SK-N-SH (cell line): ENCODE data around the gene EVC.

Experiments
- CTCF ChIP-seq: fragments of 200-600 bp; sonication (generic); IDR thresholded peaks from 2 replicates; pipeline ENCODE4 v1.6.1; 2017; ENCODE audit warnings: antibody characterized with exemption, mild to moderate bottlenecking, moderate library complexity
- GABPA ChIP-seq: IDR thresholded peaks from 2 replicates; pipeline ENCODE4 v1.4.0; 2012; ENCODE audit warnings: low read depth, mild to moderate bottlenecking
- GATA2 ChIP-seq: sonication (generic); formaldehyde crosslinking; IDR thresholded peaks from 2 replicates; pipeline ENCODE4 v1.5.0; 2020; ENCODE audit warnings: mild to moderate bottlenecking, missing genetic modification reagents
- IRF3 ChIP-seq: fragments of 150-350 bp; IDR thresholded peaks from 2 replicates; pipeline ENCODE4 v1.6.1; 2016; ENCODE audit warnings: mild to moderate bottlenecking, low read depth, low read length
- MAX ChIP-seq: IDR thresholded peaks from 2 replicates; pipeline ENCODE4 v1.4.0; 2012; ENCODE audit warnings: low read depth
- POLR2AphosphoS5 ChIP-seq: IDR thresholded peaks from 2 replicates; pipeline ENCODE4 v1.6.1; 2012; ENCODE audit warnings: low read depth, low read length
- RCOR1 ChIP-seq: fragments of 150-350 bp; IDR thresholded peaks from 2 replicates; pipeline ENCODE4 v1.6.1; 2017; ENCODE audit warnings: antibody characterized with exemption, low read length
- REST ChIP-seq: IDR thresholded peaks from 2 replicates; pipeline ENCODE4 v1.6.1; 2012; ENCODE audit warnings: mild to moderate bottlenecking, low read depth, low read length, moderate library complexity
- SMC3 ChIP-seq: IDR thresholded peaks from 2 replicates; pipeline ENCODE4 v1.6.1; 2012; ENCODE audit warnings: low read depth, low read length, improper control_type of control experiment
- TF ChIP-seq, protein P1 (sequence below): IDR thresholded peaks from 2 replicates; pipeline ENCODE4 v1.4.0; 2012; ENCODE audit warnings: low read depth, borderline replicate concordance
- TF ChIP-seq, protein P2 (sequence below): IDR thresholded peaks from 2 replicates; pipeline ENCODE4; 2012

GRCh38 chr4:5757091-5757490, 46.1 kb downstream of the EVC start:
- TF ChIP-seq CTCF: no peak
- no peak for TF ChIP-seq MAX
- no peak for TF ChIP-seq POLR2AphosphoS5
- TF ChIP-seq GABPA: no peak
- TF ChIP-seq, protein P1, sequence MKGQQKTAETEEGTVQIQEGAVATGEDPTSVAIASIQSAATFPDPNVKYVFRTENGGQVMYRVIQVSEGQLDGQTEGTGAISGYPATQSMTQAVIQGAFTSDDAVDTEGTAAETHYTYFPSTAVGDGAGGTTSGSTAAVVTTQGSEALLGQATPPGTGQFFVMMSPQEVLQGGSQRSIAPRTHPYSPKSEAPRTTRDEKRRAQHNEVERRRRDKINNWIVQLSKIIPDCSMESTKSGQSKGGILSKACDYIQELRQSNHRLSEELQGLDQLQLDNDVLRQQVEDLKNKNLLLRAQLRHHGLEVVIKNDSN: no peak
- TF ChIP-seq SMC3: no peak
- TF ChIP-seq GATA2 (CRISPR knock-in tag): no peak
- TF ChIP-seq IRF3: no peak
- TF ChIP-seq RCOR1: no peak
- no peak for TF ChIP-seq REST
- TF ChIP-seq, protein P2, sequence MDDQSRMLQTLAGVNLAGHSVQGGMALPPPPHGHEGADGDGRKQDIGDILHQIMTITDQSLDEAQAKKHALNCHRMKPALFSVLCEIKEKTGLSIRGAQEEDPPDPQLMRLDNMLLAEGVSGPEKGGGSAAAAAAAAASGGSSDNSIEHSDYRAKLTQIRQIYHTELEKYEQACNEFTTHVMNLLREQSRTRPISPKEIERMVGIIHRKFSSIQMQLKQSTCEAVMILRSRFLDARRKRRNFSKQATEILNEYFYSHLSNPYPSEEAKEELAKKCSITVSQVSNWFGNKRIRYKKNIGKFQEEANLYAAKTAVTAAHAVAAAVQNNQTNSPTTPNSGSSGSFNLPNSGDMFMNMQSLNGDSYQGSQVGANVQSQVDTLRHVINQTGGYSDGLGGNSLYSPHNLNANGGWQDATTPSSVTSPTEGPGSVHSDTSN: no peak
